HG03159 (cell line): Measurements from ENCODE around the gene CBX4.
A peak's percentile ranks its signal among the peaks of the same experiment; 100 is the strongest.

ENCODE experiments used
- ATAC-seq: cut with Tn5 transposase; IDR thresholded peaks from one replicate; pipeline ENCODE4 v1.9.1; 2021; ENCODE audit warnings: mild to moderate bottlenecking, moderate library complexity; ENCODE audit not compliant: unreplicated experiment

Gene CBX4

DNA sequence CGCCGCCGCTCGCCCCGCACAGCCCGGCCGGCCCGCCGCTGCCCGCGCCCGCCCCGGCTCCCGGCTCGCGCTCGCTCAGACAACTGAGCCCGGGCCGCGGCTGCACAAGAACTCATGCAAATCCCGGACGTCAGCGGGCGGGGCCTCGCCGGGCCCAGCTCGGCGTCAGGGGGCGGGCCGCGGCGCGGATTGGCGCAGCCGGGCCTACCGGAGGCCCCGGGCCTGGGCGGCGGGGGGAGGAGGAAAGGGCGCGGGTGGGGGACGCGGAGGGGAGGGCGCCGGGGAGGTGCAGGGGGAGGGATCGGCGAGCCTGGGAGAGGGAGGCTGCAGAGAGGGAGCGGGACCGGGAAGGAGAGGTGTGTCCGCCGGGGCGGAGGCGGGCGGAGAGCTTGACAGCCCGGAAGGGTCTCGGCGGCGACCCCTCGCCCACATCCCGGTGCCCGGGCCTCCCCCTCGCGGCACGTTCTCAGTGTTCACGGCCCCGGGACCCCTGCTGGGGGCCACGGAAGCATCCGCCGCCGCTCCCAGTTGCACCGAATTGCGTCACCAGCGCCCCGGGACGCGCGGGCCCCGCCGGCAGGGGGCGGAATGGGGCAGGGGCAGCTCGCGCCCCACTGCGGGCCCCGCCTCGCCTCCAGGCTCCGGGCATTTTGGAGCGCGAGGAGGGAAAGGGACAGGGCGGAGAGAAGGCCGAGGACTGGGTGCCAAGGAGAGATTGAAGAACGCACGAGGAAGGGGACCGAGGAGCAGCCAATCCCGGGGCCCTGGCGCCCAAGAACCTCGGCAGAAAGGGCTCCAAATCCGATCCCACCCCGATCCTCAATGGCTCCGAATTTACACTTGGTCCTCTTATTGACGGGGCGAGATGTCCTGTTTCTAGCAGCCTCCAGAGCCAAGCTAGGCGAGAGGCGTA lies at the start of gene CBX4:
TSS of gene CBX4 (minus strand) at position 85 of the 913 bp plus-strand sequence. CDS start 189 bp downstream, outside the sequence.
- ATAC-seq, result peak; percentile 58

DNA sequence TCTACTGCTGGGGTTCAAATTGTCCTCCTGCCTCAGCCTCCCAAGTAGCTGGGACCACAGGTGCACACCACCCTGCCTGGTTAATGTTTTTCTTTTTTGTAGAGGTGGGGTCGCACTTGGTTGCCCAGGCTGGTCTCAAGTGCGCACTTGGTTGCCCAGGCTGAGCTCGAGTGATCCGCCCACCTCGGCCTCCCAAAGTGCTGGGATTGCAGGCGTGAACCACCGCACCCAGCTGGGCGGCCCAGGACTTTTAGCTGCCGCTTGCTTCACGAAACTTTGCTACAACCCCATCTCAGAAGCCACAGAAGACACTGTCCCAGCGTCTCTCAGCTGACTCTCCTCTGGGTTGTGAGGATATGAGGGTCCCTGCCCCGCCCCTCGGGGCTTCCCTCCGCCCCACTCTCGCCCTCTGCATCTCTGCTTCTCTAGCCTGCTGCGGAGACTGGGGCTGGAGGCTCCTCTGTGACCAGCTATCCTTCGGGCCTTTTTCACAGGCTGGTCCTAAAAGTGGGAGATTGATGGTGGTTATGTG lies 48.8 kb upstream of the CBX4 start:
- no peak for ATAC-seq

DNA sequence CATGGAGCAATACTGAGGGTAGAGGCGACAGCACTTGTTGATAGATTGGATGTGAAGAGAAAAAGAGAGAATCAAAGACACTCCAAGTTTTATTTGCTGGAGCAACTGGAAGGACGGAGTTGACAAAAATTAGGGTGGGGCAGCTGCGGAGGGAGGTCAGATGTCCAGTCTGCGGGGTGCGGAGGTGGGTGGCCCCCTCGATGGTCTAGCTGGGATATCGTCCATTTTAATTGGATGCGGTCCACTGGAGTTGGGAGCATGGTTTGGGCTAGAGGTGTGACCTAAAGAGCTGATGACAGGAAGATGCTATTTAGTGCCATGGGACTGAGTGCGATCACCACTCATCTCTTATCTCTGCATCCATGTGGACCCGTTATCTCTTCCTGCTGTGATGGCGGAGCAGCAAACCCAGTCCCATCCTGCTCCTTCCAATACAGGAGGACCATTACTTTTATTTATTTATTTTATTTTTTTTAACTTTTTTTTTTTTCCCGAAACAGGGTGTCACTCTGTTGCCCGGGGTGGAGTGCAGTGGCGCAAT lies 48.3 kb upstream of the CBX4 start:
- ATAC-seq, result no peak

DNA sequence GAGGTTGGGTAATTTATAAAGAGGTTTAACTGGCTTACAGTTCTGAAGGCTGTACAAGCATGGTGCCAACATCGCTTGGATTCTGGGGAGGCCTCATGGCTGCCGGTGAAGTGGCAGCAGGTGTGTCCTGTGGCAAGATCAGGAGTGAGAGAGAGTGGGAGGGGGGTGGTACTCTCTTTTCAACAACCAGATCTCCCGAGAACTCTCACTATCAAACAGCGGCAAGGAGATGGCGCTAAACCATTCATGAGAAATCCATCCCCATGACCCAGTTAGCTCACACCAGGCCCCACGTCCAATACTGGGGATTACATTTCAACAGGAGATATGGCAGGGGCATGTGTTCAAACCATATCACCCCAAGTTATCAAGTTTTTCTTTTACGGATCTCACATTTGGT lies 44.0 kb upstream of the CBX4 start:
- ATAC-seq, result no peak

DNA sequence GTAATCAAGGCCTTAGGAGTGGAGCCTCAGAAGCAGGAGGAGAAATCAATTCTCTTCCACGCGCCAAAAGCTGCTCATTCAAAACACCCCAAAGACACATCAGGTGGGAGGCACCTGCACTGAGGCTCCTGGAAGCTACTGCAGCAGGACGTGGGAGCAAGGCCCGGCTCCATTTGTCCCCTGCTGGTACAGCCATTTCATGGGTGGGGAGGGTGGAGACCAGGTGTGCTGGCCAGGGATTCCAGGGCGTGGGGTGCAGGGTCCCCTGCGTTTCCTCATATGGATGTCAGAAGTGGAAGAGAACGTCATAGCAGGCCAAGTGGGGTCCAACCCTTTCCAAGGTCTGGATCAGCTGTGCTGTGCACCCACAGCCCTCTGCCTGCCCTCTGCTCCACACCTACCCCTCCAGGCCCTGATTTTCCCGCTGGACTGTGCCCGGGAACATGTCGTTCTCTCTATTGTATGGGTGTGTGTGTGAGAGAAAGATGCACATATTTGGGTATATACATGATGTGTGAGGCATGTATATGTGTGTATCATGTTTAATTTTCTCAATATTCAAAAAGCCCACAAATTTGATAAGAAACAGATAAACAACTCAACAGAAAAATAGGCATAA lies 39.2 kb upstream of the CBX4 start:
- ATAC-seq, result no peak

DNA sequence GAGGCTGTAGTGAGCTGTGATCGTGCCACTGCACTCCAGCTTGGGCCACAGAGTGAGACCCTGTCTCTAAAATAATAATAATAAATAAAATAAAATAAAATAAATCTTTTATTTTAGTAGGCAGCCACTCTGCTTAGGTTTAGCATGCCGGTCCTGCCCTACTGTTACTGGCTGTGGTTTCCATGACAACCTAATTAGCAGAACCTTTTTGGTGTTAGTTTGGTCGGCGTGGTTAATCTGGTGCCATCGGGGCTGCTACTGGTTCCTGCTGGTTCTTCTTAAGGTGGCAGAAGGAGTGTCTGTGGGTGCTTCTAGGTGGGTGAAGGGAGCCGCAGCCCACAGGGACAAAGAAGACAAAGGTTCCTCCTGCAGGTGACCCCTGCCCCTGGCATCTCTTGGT lies 37.8 kb upstream of the CBX4 start:
- no peak for ATAC-seq

DNA sequence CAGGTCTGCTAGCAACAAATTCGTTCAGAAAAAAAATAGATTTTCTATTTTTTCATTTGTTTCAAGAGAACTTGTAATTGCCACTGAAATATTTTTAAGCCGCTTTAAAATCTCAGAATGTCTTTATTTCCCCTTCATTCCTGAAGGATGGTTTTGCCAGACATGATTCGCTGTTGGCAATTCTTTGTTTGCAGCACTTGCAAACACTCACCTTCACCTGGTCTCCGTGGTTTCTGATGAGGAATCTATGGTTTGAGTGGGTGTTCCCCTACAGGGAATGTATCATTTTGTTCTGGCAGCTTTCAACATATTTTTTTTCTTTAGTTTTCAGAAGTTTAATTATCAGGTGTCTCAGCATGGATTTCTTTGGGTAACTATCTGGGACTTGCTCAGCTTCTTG lies 36.3 kb upstream of the CBX4 start:
- no peak for ATAC-seq

DNA sequence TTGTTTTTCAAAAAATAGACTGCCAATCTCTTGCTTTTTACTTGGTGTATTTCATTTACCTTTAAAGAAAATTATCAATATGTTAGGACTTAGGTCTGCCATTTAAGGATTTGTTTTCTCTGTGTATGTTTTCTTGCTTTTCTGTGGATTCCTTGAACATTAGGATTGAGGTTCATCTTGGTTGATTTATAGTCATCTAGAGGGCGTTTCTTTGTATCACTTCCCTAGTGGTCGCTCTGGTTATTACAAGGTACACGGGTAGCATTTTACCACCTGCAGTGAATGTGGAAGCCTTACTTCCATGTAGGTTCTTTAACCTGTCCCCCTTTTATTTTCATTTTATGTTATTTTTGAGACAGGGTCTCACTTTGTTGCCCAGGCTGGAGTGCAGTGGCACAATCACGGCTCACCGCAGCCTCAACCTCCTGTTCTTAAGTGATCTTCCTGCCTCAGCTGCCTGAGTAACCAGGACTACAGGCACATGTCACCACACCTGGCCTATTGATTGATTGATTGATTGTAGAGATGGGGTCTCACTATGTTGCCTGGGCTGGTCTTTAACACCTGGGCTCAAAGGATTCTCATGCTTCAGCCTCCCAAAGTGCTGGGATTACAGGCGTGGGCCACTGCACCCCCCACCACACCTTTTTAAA lies 35.2 kb upstream of the CBX4 start:
- no peak for ATAC-seq

DNA sequence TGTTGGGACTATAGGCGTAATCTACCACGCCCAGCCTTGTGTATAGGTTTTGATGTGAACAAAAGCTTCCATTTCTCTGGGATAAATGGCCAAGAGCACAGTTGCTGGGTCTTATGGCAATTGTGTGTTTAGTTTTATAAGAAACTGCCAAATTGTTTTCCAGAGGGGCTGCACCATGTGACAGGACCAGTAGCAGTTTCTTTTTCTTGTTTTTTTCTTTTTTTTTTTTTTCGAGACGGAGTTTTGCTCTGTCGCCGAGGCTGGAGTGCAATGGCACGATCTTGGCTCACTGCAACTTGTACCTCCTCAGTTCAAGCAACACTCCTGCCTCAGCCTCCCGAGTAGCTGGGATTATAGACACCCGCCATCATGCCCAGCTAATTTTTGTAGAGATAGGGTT lies 34.3 kb upstream of the CBX4 start:
- ATAC-seq, result no peak

DNA sequence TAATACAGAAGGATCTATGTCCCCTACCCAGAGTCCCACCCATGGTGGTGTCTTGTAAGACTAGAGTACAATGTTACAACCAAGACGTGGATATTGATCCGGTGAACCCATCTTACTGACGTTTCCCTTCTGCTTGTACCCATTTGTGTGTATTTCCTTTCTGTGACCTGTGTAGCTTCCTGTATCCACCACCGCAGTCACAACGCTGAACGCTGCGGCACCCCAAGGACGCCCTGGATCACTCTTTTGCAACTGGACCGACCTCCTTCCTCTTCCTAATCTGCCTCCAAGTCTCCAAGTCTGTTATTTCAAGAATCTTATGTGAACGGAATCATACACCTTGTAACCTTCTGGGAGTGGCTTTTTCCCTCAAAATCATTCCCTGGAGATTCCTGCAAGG lies 33.5 kb upstream of the CBX4 start:
- ATAC-seq, result no peak

DNA sequence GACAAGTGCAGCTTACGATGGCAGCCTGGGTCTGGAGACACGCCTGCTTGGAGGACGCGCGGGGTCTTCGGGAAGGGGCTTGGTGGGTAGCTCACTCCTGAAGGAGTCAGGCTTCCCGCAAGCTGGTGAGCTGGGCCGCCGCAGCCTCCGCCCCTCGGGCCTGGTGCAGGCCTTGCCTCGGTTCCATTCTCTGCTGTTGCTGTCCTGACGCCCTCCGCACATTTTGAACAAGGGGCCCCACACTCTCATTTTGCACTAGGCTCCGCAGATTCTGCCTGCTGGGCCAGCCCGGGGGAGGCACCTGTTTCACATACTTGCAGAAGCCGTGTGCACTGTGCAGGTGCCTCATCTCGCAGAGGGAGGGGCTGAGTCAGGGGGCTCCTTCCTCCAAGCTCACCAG lies 31.9 kb upstream of the CBX4 start:
- no peak for ATAC-seq

DNA sequence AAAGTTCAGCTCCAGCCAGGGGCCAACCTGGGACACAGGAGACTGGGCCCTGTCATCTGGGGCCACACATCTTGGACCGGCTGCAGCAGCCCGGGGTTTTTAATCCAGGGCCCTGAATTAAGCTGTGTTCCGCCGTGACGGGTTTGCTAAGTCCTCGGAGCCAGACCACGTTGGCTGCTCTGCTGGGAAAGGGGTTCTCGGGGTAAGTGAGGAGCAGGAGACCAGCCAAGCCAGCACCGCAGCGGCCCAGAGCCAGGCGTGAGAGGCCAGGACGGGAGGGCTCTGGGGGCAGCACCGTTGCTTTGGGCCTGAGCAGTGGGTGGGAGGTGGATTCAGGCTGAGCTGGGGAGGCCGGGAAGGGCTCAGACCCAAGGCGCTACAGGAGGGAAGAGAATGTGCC lies 31.3 kb upstream of the CBX4 start:
- ATAC-seq, result no peak

DNA sequence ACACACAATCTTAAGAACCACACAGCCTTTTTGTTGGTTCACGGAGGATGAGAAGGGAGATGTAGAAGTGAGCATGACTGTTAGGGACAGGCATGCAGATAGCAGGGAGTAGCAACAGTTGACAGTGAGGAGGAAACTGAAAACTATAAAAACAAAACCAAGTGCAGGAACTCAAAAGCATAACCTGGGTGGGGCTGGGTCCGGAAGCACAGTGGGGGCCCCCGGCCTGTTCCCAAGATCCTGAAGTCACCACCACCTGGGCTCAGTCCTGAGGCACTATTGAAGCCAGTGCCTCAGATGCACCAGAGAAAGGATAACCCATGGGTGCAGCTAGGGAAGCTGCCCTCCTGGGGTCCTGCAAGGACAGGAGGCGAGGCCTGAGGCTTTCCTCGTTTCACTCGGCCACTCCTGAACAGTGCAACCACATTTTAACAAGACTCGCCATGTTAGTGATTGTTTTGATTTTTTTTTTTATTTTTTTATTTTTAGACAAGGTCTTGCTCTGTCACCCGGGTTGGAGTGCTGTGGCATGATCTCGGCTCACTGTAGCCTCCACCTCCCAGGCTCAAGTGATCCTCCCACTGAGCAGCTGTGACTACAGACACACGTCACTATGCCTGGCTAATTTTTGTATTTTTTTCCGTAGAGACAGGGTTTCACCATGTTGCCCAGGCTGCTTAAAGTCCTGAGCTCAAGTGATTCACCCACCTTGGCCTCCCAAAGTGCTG lies 27.7 kb upstream of the CBX4 start:
- no peak for ATAC-seq

DNA sequence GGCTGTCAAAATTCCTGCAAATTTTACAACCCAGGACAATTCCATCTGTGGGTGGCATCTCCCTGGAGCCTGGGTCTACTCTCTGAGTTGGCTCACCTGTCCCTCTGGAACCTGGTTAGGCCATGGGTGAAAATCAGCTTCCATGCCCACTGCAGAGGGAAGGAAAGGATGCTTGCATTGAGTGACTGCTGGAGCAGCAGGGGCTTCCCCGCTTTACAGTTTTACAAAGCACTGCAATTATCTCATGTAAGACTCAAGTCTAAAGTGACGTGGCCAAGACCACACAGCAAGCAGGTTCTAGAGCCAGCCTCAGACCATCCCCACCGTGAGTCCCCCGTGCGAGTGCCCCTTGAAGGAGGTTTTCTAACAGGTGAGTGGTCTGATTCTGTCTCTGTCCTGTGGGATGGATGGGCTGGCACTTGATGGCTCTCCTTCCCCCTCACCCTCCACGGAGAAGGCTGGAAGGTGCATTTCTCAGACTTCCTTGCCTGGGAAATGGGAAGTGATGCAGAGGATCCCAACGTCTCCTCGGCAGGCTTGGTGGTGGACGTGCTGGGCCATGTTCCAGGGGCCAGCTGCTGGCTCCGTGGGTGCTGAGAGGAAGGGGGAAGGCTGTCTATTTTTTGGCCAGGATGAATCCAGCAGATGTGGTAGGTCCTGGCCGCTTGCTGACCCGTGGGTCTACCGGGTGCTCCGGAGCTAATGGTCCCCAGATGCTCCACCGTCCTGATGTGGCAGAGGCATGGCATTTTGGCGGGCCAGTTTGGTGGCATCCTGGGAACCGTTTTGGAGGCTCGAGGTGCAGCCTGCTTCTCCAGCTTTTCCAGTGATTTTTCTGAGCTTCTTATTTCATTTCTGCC lies 26.3 kb upstream of the CBX4 start:
- ATAC-seq, result no peak

DNA sequence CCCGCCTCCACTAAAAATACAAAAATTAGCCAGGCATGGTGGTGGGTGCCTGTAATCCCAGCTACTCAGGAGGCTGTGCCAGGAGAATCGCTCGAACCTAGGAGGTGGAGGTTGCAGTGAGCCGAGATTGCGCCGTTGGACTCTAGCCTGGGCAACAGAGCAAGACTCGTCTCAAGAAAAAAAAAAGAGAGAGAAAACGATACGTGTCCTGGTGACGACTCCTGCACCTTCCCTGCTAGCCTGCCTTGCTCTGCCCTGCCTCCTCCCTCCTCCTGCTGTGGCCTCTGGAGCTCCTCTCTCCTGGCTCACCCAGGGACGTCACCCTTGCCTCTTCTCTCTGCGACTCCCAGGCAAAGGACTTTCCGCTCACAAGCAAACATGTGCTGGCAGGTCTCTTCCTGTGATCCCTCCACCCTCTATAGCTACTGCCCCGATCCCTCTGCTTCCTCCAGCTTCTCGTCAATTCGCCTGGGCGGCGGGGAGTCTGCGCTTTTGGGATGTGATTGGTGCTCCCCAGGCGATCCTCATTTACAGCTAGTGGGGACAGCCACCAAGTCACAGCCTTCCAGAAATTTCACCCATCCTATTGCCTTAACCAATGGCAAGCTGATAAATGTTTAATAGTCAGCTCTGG lies 25.5 kb upstream of the CBX4 start:
- no peak for ATAC-seq

DNA sequence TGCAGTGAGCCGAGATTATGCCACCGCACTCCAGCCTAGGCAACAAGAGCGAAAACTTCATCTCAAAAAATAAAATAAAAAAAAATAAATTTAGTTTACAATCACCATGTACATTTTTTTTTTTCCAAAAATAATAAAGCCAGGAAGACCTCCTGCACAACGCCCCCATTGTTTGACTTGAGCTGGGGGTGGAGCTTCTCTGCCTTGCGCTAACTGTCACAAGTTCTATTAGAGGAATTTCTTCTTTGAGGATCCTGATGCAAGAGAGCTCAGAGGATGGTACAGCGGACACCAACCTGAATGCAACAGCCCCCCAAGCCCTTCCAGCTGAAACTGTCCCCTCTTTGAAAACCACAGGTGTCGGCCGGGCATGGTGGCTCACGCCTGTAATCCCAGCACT lies 24.9 kb upstream of the CBX4 start:
- no peak for ATAC-seq

DNA sequence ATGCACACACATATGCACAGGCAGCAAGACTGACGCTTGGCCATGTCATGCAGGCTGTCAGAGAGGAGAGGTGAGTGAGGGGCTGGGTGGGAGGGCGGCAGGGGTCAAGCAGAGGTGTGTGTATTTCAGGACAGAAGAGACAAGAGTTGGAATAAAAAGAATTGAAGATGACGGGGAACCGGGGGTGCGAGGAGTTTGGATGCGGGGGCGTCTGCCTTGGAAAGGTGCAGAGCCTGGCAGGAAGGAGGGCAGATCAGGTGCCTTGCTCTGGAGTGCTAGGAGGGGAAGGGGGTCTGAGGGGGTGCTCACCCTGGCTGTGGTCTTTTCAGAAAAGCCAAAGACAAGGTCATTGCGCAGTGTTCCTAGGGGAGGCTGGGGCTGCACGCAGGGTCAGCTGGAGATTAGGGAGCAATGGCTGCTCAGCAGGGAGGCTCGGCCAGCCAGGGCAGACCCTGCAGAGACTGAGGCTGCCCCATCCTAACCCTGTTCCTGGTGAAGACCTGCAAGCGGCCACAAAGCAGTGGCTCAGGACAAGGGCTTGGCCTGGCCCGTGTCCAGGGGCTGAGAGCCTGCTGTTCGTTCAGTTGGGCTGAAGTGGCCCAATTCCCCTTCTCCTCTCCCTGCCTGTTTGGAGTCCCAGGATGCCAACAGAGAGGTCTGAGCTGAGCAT lies 23.7 kb upstream of the CBX4 start:
- ATAC-seq, result no peak

DNA sequence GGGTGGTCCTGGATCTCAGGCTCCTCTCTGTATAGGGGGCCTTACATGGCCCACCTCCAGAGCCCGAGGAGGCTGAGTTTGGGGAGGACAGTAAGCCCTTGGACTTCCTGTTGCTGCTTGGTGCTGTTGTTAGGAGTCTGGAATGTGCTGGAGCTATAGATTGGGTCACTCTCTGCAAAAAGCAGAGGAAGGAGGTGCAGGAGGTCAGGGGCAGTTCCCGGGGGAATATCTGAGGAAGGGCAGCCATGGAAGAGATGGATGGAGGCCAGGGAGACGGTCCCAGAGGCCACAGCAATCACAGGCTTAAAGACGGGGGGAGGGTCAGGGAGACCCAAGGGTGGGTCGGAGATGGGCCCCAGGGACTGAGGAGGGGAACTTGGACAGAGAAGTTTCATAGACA lies 23.0 kb upstream of the CBX4 start:
- no peak for ATAC-seq
